HCT116 (cell line): ENCODE measurements around the gene HDAC8. TPM values are rescaled to one million over a fixed set of nuclear protein-coding genes. Genes with fewer than 3 reads are reported as not detected.

Experiments used
- ATAC-seq: fragments of 200-7000 bp; cut with Tn5 transposase; 2 replicates; pipeline ENCODE4 v1.9.1; 2020; ENCODE audit warnings: mild to moderate bottlenecking, moderate library complexity
- BruUV-seq: library from RNA; stranded (reverse); fragments of 400-500 nt; replicated peaks from 2 replicates; lab custom pipeline; 2021; lab: Mats Ljungman, UMichigan
- CTCF ChIA-PET: fragments of 300-600 bp; sonication (Branson Sonifier 250); formaldehyde crosslinking; loops from one replicate; lab custom pipeline; 2021; ENCODE audit warnings: antibody characterized with exemption; lab: Charles Lee
- POLR2A ChIA-PET: fragments of 300-600, 350-600 bp; sonication (Branson Sonifier 250); formaldehyde crosslinking; loops from one replicate; lab custom pipeline; 2021; ENCODE audit warnings: antibody characterized with exemption; lab: Charles Lee
- RAD21 ChIA-PET, 2 experiments: fragments of 300-600 bp; sonication (Branson Sonifier 250); formaldehyde crosslinking; loops; one replicate each; lab custom pipeline; 2023; ENCODE audit warnings: low total read pairs in 2 of 2; ENCODE audit not compliant: uncharacterized antibody in 2 of 2, unreplicated experiment in 2 of 2, low non-redundant PET in 1 of 2; lab: Charles Lee
- DNase-seq: peaks from one replicate; pipeline ENCODE4 v3.0.0-alpha.2; 2010; ENCODE audit warnings: low read depth, low spot score
- H2AFZ ChIP-seq: fragments of 200-600 bp; shearing (Covaris generic), sonication (generic); 2 replicates; pipeline ENCODE4 v1.6.1; 2017; ENCODE audit warnings: low read depth, mixed run types, mixed read lengths, antibody characterized with exemption, low read length; ENCODE audit not compliant: poor library complexity, severe bottlenecking
- H3K27ac ChIP-seq: 2 replicates; pipeline ENCODE4 v1.5.1; 2012; ENCODE audit warnings: low read depth, low read length
- H3K27me3 ChIP-seq: fragments of 200-600 bp; sonication (generic); 2 replicates; pipeline ENCODE4 v1.6.1; 2016; ENCODE audit warnings: mixed run types, low read length, mixed read lengths; ENCODE audit not compliant: insufficient read depth
- H3K36me3 ChIP-seq, 2 experiments: fragments of 200-500 bp in 1 of 2; fragments of 200-600 bp in 1 of 2; sonication (Bioruptor generic) in 1 of 2; sonication (generic) in 1 of 2; 2 replicates each; pipeline versions ENCODE4 v1.5.1 to v1.6.1; 2014 to 2016; ENCODE audit warnings: low read length in 2 of 2, inconsistent platforms in 1 of 2, mixed read lengths in 1 of 2, mixed run types in 1 of 2; ENCODE audit not compliant: insufficient read depth in 2 of 2, control insufficient read depth in 1 of 2
- H3K4me1 ChIP-seq, 2 experiments: fragments of 200-600 bp in 1 of 2; sonication (generic) in 1 of 2; 2 replicates each; pipeline versions ENCODE4 v1.5.1 to v1.6.1; 2012 to 2017; ENCODE audit warnings: low read length in 2 of 2, inconsistent platforms in 1 of 2, mild to moderate bottlenecking in 1 of 2, mixed read lengths in 1 of 2, mixed run types in 1 of 2, moderate library complexity in 1 of 2; ENCODE audit not compliant: insufficient read depth in 2 of 2, control insufficient read depth in 1 of 2
- H3K4me2 ChIP-seq: fragments of 200-600 bp; sonication (generic); 2 replicates; pipeline ENCODE4 v1.6.1; 2017; ENCODE audit warnings: mixed run types, low read length, mixed read lengths
- H3K4me3 ChIP-seq, 2 experiments: fragments of 200-600 bp in 1 of 2; sonication (generic) in 1 of 2; replicated peaks in 1 of 2; 2 replicates each; pipeline ENCODE4 v1.5.1; 2011 to 2016; ENCODE audit warnings: low read length in 2 of 2, control low read depth in 1 of 2, low read depth in 1 of 2, mild to moderate bottlenecking in 1 of 2, mixed read lengths in 1 of 2, mixed run types in 1 of 2
- H3K79me2 ChIP-seq: fragments of 200-600 bp; sonication (generic); 2 replicates; pipeline ENCODE4 v1.6.1; 2017; ENCODE audit warnings: mild to moderate bottlenecking, mixed run types, low read length, moderate library complexity, mixed read lengths; ENCODE audit not compliant: insufficient read depth
- H3K9ac ChIP-seq: fragments of 200-600 bp; sonication (generic); 2 replicates; pipeline ENCODE4 v1.6.1; 2016; ENCODE audit warnings: low read length, mixed read lengths
- H3K9me2 ChIP-seq: fragments of 200-600 bp; sonication (generic), shearing (Covaris generic); 2 replicates; pipeline ENCODE4 v1.6.1; 2017; ENCODE audit warnings: mixed run types, mild to moderate bottlenecking, moderate library complexity; ENCODE audit not compliant: insufficient read depth
- H3K9me3 ChIP-seq, 2 experiments: fragments of 200-500 bp in 1 of 2; fragments of 200-600 bp in 1 of 2; sonication (Bioruptor generic) in 1 of 2; sonication (generic) in 1 of 2; 2 replicates each; pipeline ENCODE4 v1.6.1; 2014 to 2017; ENCODE audit warnings: low read length in 2 of 2, mixed read lengths in 2 of 2, inconsistent platforms in 1 of 2, low read depth in 1 of 2, mild to moderate bottlenecking in 1 of 2, mixed run types in 1 of 2, moderate library complexity in 1 of 2; ENCODE audit not compliant: control insufficient read depth in 1 of 2, insufficient read depth in 1 of 2
- H4K20me1 ChIP-seq: fragments of 200-600 bp; sonication (generic), shearing (Covaris generic); 2 replicates; pipeline ENCODE4 v1.6.1; 2017; ENCODE audit warnings: mixed run types, mild to moderate bottlenecking, moderate library complexity; ENCODE audit not compliant: insufficient read depth
- CBX3 ChIP-seq: IDR thresholded peaks from 2 replicates; pipeline ENCODE4 v1.6.1; 2012; ENCODE audit warnings: low read depth
- CEBPB ChIP-seq: IDR thresholded peaks from 2 replicates; pipeline ENCODE4 v1.6.1; 2012; ENCODE audit warnings: low read depth
- ELF1 ChIP-seq: IDR thresholded peaks from 2 replicates; pipeline ENCODE4 v1.6.1; 2012; ENCODE audit warnings: low read depth, borderline replicate concordance
- EZH2 ChIP-seq: fragments of 200-600 bp; sonication (generic); IDR thresholded peaks from 2 replicates; pipeline ENCODE4 v1.6.1; 2017; ENCODE audit warnings: antibody characterized with exemption, mixed run types
- FOSL1 ChIP-seq: IDR thresholded peaks from 2 replicates; pipeline ENCODE4 v1.6.1; 2012; ENCODE audit warnings: low read depth
- POLR2A ChIP-seq: IDR thresholded peaks from 2 replicates; pipeline ENCODE4 v1.7.0; 2011; ENCODE audit warnings: borderline replicate concordance; ENCODE audit not compliant: insufficient read depth, insufficient read length; ENCODE audit errors: extremely low read depth
- RAD21 ChIP-seq: IDR thresholded peaks from 2 replicates; pipeline ENCODE4 v1.6.1; 2012; ENCODE audit warnings: low read depth, mild to moderate bottlenecking
- SP1 ChIP-seq: IDR thresholded peaks from 2 replicates; pipeline ENCODE4 v1.6.1; 2012; ENCODE audit warnings: low read depth
- SRF ChIP-seq: IDR thresholded peaks from 2 replicates; pipeline ENCODE4 v1.6.1; 2012; ENCODE audit warnings: low read depth
- TCF7L2 ChIP-seq: IDR thresholded peaks from 2 replicates; pipeline ENCODE4 v1.7.0; 2011; ENCODE audit warnings: borderline replicate concordance, inconsistent platforms; ENCODE audit not compliant: insufficient read depth, insufficient read length; ENCODE audit errors: extremely low read depth
- ZFX ChIP-seq: fragments of 450-650 bp; IDR thresholded peaks from 2 replicates; pipeline ENCODE4 v1.6.1; 2017
- intact Hi-C: fragments of 100-400 bp; cut with micrococcal nuclease; formaldehyde crosslinking; loops from 2 replicates; pipeline ENCODE4 v1.10.0; 2022
- total RNA-seq: library from RNA; stranded (reverse); gene quantifications from one replicate; pipeline ENCODE4 v1.2.1, GENCODE V29; 2021; ENCODE audit not compliant: unreplicated experiment
- TF ChIP-seq, protein P1 (sequence below): IDR thresholded peaks from 2 replicates; pipeline ENCODE4 v1.6.1; 2012
- TF ChIP-seq, protein P2 (sequence below): IDR thresholded peaks from 2 replicates; pipeline ENCODE4 v1.6.1; 2011; ENCODE audit warnings: mild to moderate bottlenecking, low read length, moderate library complexity; ENCODE audit not compliant: insufficient replicate concordance; ENCODE audit errors: extremely low read depth
- TF ChIP-seq, protein P3 (sequence below), 3 experiments: fragments of 200-600 bp in 1 of 3; sonication (generic) in 1 of 3; IDR thresholded peaks in 2 of 3; conservative IDR thresholded peaks in 1 of 3; 2 replicates each; pipeline ENCODE4 v1.5.1; 2012 to 2017; ENCODE audit warnings: low read depth in 2 of 3, low read length in 2 of 3, antibody characterized with exemption in 1 of 3, borderline replicate concordance in 1 of 3, control low read depth in 1 of 3, mild to moderate bottlenecking in 1 of 3, mixed read lengths in 1 of 3, mixed run types in 1 of 3, moderate library complexity in 1 of 3; ENCODE audit not compliant: insufficient read depth in 1 of 3

Gene HDAC8
- total RNA-seq, 1 experiment from 2014 or later: 24.1 TPM

DNA sequence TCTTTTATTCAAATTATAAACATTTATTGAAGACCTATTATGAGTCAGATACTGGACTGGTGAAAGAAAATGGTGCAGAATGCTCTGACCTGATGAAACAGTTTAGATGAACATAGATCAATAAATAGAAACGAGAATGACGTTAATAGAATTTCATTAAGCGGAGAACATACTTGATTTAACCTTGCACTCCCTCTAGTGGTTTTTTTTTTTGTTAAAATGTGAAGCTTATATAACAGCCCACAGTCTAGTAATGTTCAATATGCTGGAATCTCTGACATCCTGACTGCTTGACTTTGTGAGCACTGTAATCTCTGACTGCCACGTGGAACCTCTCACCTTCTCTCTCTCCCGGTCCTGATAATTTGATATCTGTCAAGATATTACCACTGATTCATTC, 32.3 kb downstream of the HDAC8 start:
- no peak overlapping the region for H3K9ac ChIP-seq
- POLR2A ChIA-PET: interaction anchor here (1.0 kb wide), 1 partner anchor 263 kb away, joined by 3 read pairs; the partner anchor contains the start of gene RPS4X
- no peaks in the 10 kb centered on the region for H3K4me1 ChIP-seq
- H3K4me2 ChIP-seq: no peak overlapping the region
- H3K36me3 ChIP-seq: no peaks in the 10 kb centered on the region
- no TSS peak for BruUV-seq
- DNase-seq: no peak
- CTCF ChIA-PET: interaction anchor here (0.6 to 1.4 kb wide), 4 partner anchors 242 to 521 kb away, joined by 3 to 6 read pairs (median 4); no protein-coding TSS in a partner anchor
- H3K27ac ChIP-seq: no peak overlapping the region
- H3K79me2 ChIP-seq: no peaks in the 10 kb centered on the region
- no peak overlapping the region for H2AFZ ChIP-seq
- no peaks in the 10 kb centered on the region for H4K20me1 ChIP-seq
- H3K9me2 ChIP-seq: no peaks in the 10 kb centered on the region
- peak; percentile 51 for TF ChIP-seq RAD21
- no peak for TF ChIP-seq ZFX
- no peak for TF ChIP-seq TCF7L2
- TF ChIP-seq, protein P1, sequence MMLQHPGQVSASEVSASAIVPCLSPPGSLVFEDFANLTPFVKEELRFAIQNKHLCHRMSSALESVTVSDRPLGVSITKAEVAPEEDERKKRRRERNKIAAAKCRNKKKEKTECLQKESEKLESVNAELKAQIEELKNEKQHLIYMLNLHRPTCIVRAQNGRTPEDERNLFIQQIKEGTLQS: no peak
- no peak for TF ChIP-seq SRF
- no peak for TF ChIP-seq ELF1
- TF ChIP-seq CEBPB: no peak
- TF ChIP-seq EZH2: no peak
- TF ChIP-seq, protein P2, sequence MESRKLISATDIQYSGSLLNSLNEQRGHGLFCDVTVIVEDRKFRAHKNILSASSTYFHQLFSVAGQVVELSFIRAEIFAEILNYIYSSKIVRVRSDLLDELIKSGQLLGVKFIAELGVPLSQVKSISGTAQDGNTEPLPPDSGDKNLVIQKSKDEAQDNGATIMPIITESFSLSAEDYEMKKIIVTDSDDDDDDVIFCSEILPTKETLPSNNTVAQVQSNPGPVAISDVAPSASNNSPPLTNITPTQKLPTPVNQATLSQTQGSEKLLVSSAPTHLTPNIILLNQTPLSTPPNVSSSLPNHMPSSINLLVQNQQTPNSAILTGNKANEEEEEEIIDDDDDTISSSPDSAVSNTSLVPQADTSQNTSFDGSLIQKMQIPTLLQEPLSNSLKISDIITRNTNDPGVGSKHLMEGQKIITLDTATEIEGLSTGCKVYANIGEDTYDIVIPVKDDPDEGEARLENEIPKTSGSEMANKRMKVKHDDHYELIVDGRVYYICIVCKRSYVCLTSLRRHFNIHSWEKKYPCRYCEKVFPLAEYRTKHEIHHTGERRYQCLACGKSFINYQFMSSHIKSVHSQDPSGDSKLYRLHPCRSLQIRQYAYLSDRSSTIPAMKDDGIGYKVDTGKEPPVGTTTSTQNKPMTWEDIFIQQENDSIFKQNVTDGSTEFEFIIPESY: no peak
- no peak for TF ChIP-seq FOSL1
- TF ChIP-seq CBX3: no peak
- TF ChIP-seq, protein P3, sequence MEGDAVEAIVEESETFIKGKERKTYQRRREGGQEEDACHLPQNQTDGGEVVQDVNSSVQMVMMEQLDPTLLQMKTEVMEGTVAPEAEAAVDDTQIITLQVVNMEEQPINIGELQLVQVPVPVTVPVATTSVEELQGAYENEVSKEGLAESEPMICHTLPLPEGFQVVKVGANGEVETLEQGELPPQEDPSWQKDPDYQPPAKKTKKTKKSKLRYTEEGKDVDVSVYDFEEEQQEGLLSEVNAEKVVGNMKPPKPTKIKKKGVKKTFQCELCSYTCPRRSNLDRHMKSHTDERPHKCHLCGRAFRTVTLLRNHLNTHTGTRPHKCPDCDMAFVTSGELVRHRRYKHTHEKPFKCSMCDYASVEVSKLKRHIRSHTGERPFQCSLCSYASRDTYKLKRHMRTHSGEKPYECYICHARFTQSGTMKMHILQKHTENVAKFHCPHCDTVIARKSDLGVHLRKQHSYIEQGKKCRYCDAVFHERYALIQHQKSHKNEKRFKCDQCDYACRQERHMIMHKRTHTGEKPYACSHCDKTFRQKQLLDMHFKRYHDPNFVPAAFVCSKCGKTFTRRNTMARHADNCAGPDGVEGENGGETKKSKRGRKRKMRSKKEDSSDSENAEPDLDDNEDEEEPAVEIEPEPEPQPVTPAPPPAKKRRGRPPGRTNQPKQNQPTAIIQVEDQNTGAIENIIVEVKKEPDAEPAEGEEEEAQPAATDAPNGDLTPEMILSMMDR (IDR thresholded peaks at IDR 0.05 in 2 of 3, conservative IDR thresholded peaks at IDR 0.05 in 1 of 3; ENCODE audit: borderline replicate concordance in 1 of 3, insufficient read depth in 1 of 3, low read depth in 2 of 3, low read length in 2 of 3): peak in 2 of 3 experiments; percentile 17 to 31; a peak in 3 of 6 replicates
- no peak for TF ChIP-seq SP1
- TF ChIP-seq POLR2A: no peak
- RAD21 ChIA-PET: interaction anchor here (0.6 to 1.4 kb wide), 5 partner anchors 59 to 538 kb away, joined by 3 to 4 read pairs (median 3); no protein-coding TSS in a partner anchor
- intact Hi-C loops: loop anchor here (1.0 to 10.0 kb wide), 2 partner anchors 236 to 295 kb away; partner anchors contain the start of gene CITED1
- no peak for ATAC-seq
- no peaks in the 10 kb centered on the region for H3K9me3 ChIP-seq
- H3K4me3 ChIP-seq: no peak overlapping the region
- no peaks in the 10 kb centered on the region for H3K27me3 ChIP-seq
